ENCODE results near the gene TAS2R41. TPM values are rescaled to one million over a fixed set of nuclear protein-coding genes. Genes with fewer than 3 reads are reported as not detected.

Gene TAS2R41
- total and polyA plus RNA-seq, 7 experiments from 2014 or later, result 1.7 to 3.4 (median 2.0) TPM; not detected in 3

- H3K27me3 Mint-ChIP-seq, result no peaks in the 10 kb centered on the region
- ChIA-PET POLR2A (no interaction called here), CTCF (no interaction called here)
- H3K36me3 ChIP-seq (ENCODE audit: control insufficient read depth in 2 of 3, insufficient read depth in 3 of 3, low read length in 3 of 3), result no peaks in the 10 kb centered on the region
- H3K4me1 ChIP-seq (ENCODE audit: control insufficient read depth in 2 of 2, insufficient read depth in 2 of 2, low read length in 2 of 2), result no peaks in the 10 kb centered on the region
- no peak overlapping the region for H3K27ac Mint-ChIP-seq
- H3K4me3 ChIP-seq (ENCODE audit: low read length), result no peak overlapping the region
- DNase-seq (no peak), ATAC-seq (no peak)
- no peaks in the 10 kb centered on the region for H3K4me1 Mint-ChIP-seq
- H3K9me3 Mint-ChIP-seq, result peaks cover 0 to 6% (median 0%) of the 10 kb centered on the region in 11 donors
- H3K36me3 Mint-ChIP-seq, result peaks cover 0 to 63% (median 52%) of the 10 kb centered on the region in 5 donors
- H3K9me3 ChIP-seq (ENCODE audit: control insufficient read depth in 2 of 3, low read length in 3 of 3), result no peaks in the 10 kb centered on the region
- H3K27me3 ChIP-seq (ENCODE audit: control insufficient read depth in 2 of 2, insufficient read depth in 2 of 2, low read length in 2 of 2), result no peaks in the 10 kb centered on the region
- H3K27ac ChIP-seq (ENCODE audit: low read depth, low read length), result no peak overlapping the region
- no peak overlapping the region for H3K4me3 Mint-ChIP-seq
- intact Hi-C loops (cut with micrococcal nuclease), result no loop called here
Observed at GRCh38 chr7:143510854-143511592, 33.4 kb downstream of the TAS2R41 start.

GRCh38 chr7:143511593-143512047 is 33.9 kb downstream of the TAS2R41 start:
- Histone ChIP-seq H3K4me1 (ENCODE audit: control insufficient read depth in 2 of 2, insufficient read depth in 2 of 2, low read length in 2 of 2) (no peaks in the 10 kb centered on the region), H3K27me3 (ENCODE audit: control insufficient read depth in 2 of 2, insufficient read depth in 2 of 2, low read length in 2 of 2) (no peaks in the 10 kb centered on the region), H3K4me3 (ENCODE audit: low read length) (no peak overlapping the region), H3K9me3 (ENCODE audit: control insufficient read depth in 2 of 3, low read length in 3 of 3) (no peaks in the 10 kb centered on the region), H3K36me3 (ENCODE audit: control insufficient read depth in 2 of 3, insufficient read depth in 3 of 3, low read length in 3 of 3) (no peaks in the 10 kb centered on the region), H3K27ac (ENCODE audit: low read depth, low read length) (no peak overlapping the region)
- H3K36me3 Mint-ChIP-seq, result peaks cover 0 to 63% (median 46%) of the 10 kb centered on the region in 5 donors
- no peak overlapping the region for H3K4me3 Mint-ChIP-seq
- H3K4me1 Mint-ChIP-seq, result no peaks in the 10 kb centered on the region
- ChIA-PET CTCF (no interaction called here), POLR2A (no interaction called here)
- H3K27ac Mint-ChIP-seq, result no peak overlapping the region
- intact Hi-C loops (cut with micrococcal nuclease), result no loop called here
- H3K9me3 Mint-ChIP-seq, result peaks cover 0 to 6% (median 0%) of the 10 kb centered on the region in 11 donors
- H3K27me3 Mint-ChIP-seq, result no peaks in the 10 kb centered on the region
- ATAC-seq, result no peak
- no peak for DNase-seq

GRCh38 chr7:143512488-143513340 is 35.0 kb downstream of the TAS2R41 start:
- DNase-seq (no peak), ATAC-seq (no peak)
- ChIA-PET CTCF (no interaction called here), POLR2A (interaction anchor here (0.6 kb wide), 1 partner anchor 474 kb away, joined by 3 read pairs; no protein-coding TSS in a partner anchor)
- Histone ChIP-seq H3K9me3 (ENCODE audit: control insufficient read depth in 2 of 3, low read length in 3 of 3) (no peaks in the 10 kb centered on the region), H3K4me1 (ENCODE audit: control insufficient read depth in 2 of 2, insufficient read depth in 2 of 2, low read length in 2 of 2) (no peaks in the 10 kb centered on the region), H3K27me3 (ENCODE audit: control insufficient read depth in 2 of 2, insufficient read depth in 2 of 2, low read length in 2 of 2) (no peaks in the 10 kb centered on the region), H3K27ac (ENCODE audit: low read depth, low read length) (no peak overlapping the region), H3K4me3 (ENCODE audit: low read length) (no peak overlapping the region), H3K36me3 (ENCODE audit: control insufficient read depth in 2 of 3, insufficient read depth in 3 of 3, low read length in 3 of 3) (no peaks in the 10 kb centered on the region)
- peaks cover 0 to 61% (median 37%) of the 10 kb centered on the region in 5 donors for H3K36me3 Mint-ChIP-seq
- intact Hi-C loops (cut with micrococcal nuclease), result no loop called here
- no peak overlapping the region for H3K27ac Mint-ChIP-seq
- no peaks in the 10 kb centered on the region for H3K27me3 Mint-ChIP-seq
- no peaks in the 10 kb centered on the region for H3K4me1 Mint-ChIP-seq
- no peak overlapping the region for H3K4me3 Mint-ChIP-seq
- H3K9me3 Mint-ChIP-seq, result peaks cover 0 to 3% (median 0%) of the 10 kb centered on the region in 11 donors

GRCh38 chr7:143514487-143514886 is 36.8 kb downstream of the TAS2R41 start:
- H3K4me3 ChIP-seq (ENCODE audit: low read length), result no peak overlapping the region
- no peaks in the 10 kb centered on the region for H3K9me3 Mint-ChIP-seq
- peaks cover 0 to 2% (median 0%) of the 10 kb centered on the region in 7 donors for H3K4me1 Mint-ChIP-seq
- peaks cover 0 to 76% (median 42%) of the 10 kb centered on the region in 5 donors for H3K36me3 Mint-ChIP-seq
- H3K27me3 Mint-ChIP-seq, result no peaks in the 10 kb centered on the region
- ATAC-seq (no peak), DNase-seq (no peak)
- intact Hi-C loops (cut with micrococcal nuclease), result no loop called here
- H3K27ac Mint-ChIP-seq, result no peak overlapping the region
- ChIA-PET POLR2A (no interaction called here), CTCF (no interaction called here)
- H3K4me1 ChIP-seq (ENCODE audit: control insufficient read depth in 2 of 2, insufficient read depth in 2 of 2, low read length in 2 of 2), result no peaks in the 10 kb centered on the region
- no peaks in the 10 kb centered on the region for H3K27me3 ChIP-seq (ENCODE audit: control insufficient read depth in 2 of 2, insufficient read depth in 2 of 2, low read length in 2 of 2)
- peaks cover 0 to 13% (median 0%) of the 10 kb centered on the region in 3 experiments for H3K36me3 ChIP-seq (ENCODE audit: control insufficient read depth in 2 of 3, insufficient read depth in 3 of 3, low read length in 3 of 3)
- no peaks in the 10 kb centered on the region for H3K9me3 ChIP-seq (ENCODE audit: control insufficient read depth in 2 of 3, low read length in 3 of 3)
- H3K4me3 Mint-ChIP-seq, result no peak overlapping the region
- no peak overlapping the region for H3K27ac ChIP-seq (ENCODE audit: low read depth, low read length)

- Histone ChIP-seq H3K9me3 (ENCODE audit: control insufficient read depth in 2 of 3, low read length in 3 of 3) (no peaks in the 10 kb centered on the region), H3K27me3 (ENCODE audit: control insufficient read depth in 2 of 2, insufficient read depth in 2 of 2, low read length in 2 of 2) (no peaks in the 10 kb centered on the region), H3K36me3 (ENCODE audit: control insufficient read depth in 2 of 3, insufficient read depth in 3 of 3, low read length in 3 of 3) (peaks cover 0 to 17% (median 0%) of the 10 kb centered on the region in 3 experiments), H3K4me1 (ENCODE audit: control insufficient read depth in 2 of 2, insufficient read depth in 2 of 2, low read length in 2 of 2) (no peaks in the 10 kb centered on the region), H3K27ac (ENCODE audit: low read depth, low read length) (no peak overlapping the region), H3K4me3 (ENCODE audit: low read length) (no peak overlapping the region)
- Mint-ChIP-seq H3K36me3 (peaks cover 0 to 76% (median 42%) of the 10 kb centered on the region in 5 donors), H3K4me1 (peaks cover 0 to 2% (median 0%) of the 10 kb centered on the region in 7 donors), H3K4me3 (no peak overlapping the region), H3K27ac (peak overlapping the region in 1 of 9 donors; percentile 6), H3K9me3 (no peaks in the 10 kb centered on the region), H3K27me3 (no peaks in the 10 kb centered on the region)
- intact Hi-C loops (cut with micrococcal nuclease), result no loop called here
- DNase-seq (no peak), ATAC-seq (no peak)
- ChIA-PET CTCF (no interaction called here), POLR2A (no interaction called here)
Observed at GRCh38 chr7:143514995-143515735, 37.5 kb downstream of the TAS2R41 start.

- no peaks in the 10 kb centered on the region for H3K27me3 ChIP-seq (ENCODE audit: control insufficient read depth in 2 of 2, insufficient read depth in 2 of 2, low read length in 2 of 2)
- no peak overlapping the region for H3K27ac ChIP-seq (ENCODE audit: low read depth, low read length)
- no peak overlapping the region for H3K4me3 ChIP-seq (ENCODE audit: low read length)
- H3K9me3 Mint-ChIP-seq, result no peaks in the 10 kb centered on the region
- intact Hi-C loops (cut with micrococcal nuclease), result no loop called here
- H3K4me1 ChIP-seq (ENCODE audit: control insufficient read depth in 2 of 2, insufficient read depth in 2 of 2, low read length in 2 of 2), result no peaks in the 10 kb centered on the region
- POLR2A ChIA-PET, result no interaction called here
- peaks cover 0 to 17% (median 0%) of the 10 kb centered on the region in 3 experiments for H3K36me3 ChIP-seq (ENCODE audit: control insufficient read depth in 2 of 3, insufficient read depth in 3 of 3, low read length in 3 of 3)
- H3K9me3 ChIP-seq (ENCODE audit: control insufficient read depth in 2 of 3, low read length in 3 of 3), result no peaks in the 10 kb centered on the region
- ATAC-seq (no peak), DNase-seq (no peak)
- H3K27ac Mint-ChIP-seq, result no peak overlapping the region
- CTCF ChIA-PET, result no interaction called here
- H3K27me3 Mint-ChIP-seq, result no peaks in the 10 kb centered on the region
- H3K36me3 Mint-ChIP-seq, result peaks cover 0 to 76% (median 45%) of the 10 kb centered on the region in 5 donors
- H3K4me1 Mint-ChIP-seq, result peaks cover 0 to 7% (median 0%) of the 10 kb centered on the region in 7 donors
- H3K4me3 Mint-ChIP-seq, result no peak overlapping the region
Observed at GRCh38 chr7:143516981-143517380, 39.3 kb downstream of the TAS2R41 start.
